Liver (tissue), 9 donors: ENCODE results near the gene NCS1. TPM values are rescaled to one million over a fixed set of nuclear protein-coding genes. Genes with fewer than 3 reads are reported as not detected.

Experiments
- DNase-seq: peaks from one replicate; pipeline ENCODE4 v3.0.0-alpha.2; 2017; ENCODE audit warnings: low spot score
- H3K27ac ChIP-seq, 2 donors: one replicate each; pipeline ENCODE4 v1.7.0; 2013; ENCODE audit warnings: inconsistent platforms in 2 of 2, low read length in 2 of 2, control low read depth in 1 of 2, low read depth in 1 of 2, mild to moderate bottlenecking in 1 of 2
- H3K27me3 ChIP-seq, 4 donors: one replicate each; pipeline versions ENCODE4 v1.6.1 to v1.7.0; 2013; ENCODE audit warnings: low read length in 3 of 4, inconsistent platforms in 1 of 4, mild to moderate bottlenecking in 1 of 4, moderate library complexity in 1 of 4; ENCODE audit not compliant: control insufficient read depth in 4 of 4, insufficient read depth in 4 of 4
- H3K36me3 ChIP-seq, 4 donors: one replicate each; pipeline versions ENCODE4 v1.6.1 to v1.7.0; 2013; ENCODE audit warnings: low read length in 3 of 4, mild to moderate bottlenecking in 3 of 4, low read depth in 1 of 4, moderate library complexity in 1 of 4; ENCODE audit not compliant: control insufficient read depth in 4 of 4, insufficient read depth in 3 of 4
- H3K4me1 ChIP-seq, 4 donors: one replicate each; pipeline versions ENCODE4 v1.6.1 to v1.7.0; 2013; ENCODE audit warnings: low read length in 3 of 4, mild to moderate bottlenecking in 3 of 4, moderate library complexity in 1 of 4; ENCODE audit not compliant: control insufficient read depth in 4 of 4, insufficient read depth in 4 of 4
- H3K4me3 ChIP-seq, 3 donors: one replicate each; pipeline versions ENCODE4 v1.6.1 to v1.7.0; 2013; ENCODE audit warnings: low read length in 3 of 3, control low read depth in 1 of 3, low read depth in 1 of 3, mild to moderate bottlenecking in 1 of 3
- H3K9ac ChIP-seq, 2 donors: one replicate each; pipeline ENCODE4 v1.7.0; 2013; ENCODE audit warnings: low read length in 2 of 2, mild to moderate bottlenecking in 2 of 2, moderate library complexity in 2 of 2, control low read depth in 1 of 2, low read depth in 1 of 2
- H3K9me3 ChIP-seq, 4 donors: one replicate each; pipeline versions ENCODE4 v1.6.1 to v1.7.0; 2013; ENCODE audit warnings: low read length in 3 of 4; ENCODE audit not compliant: control insufficient read depth in 4 of 4
- EGR1 ChIP-seq, 2 donors: IDR thresholded peaks; 2 replicates each; pipeline ENCODE4 v1.6.1; 2016 to 2018; ENCODE audit warnings: antibody characterized with exemption in 2 of 2, low read depth in 2 of 2
- FOXA1 ChIP-seq: IDR thresholded peaks from 2 replicates; pipeline ENCODE4 v1.6.1; 2016; ENCODE audit warnings: antibody characterized with exemption
- FOXA2 ChIP-seq: IDR thresholded peaks from 2 replicates; pipeline ENCODE4 v1.6.1; 2016; ENCODE audit warnings: antibody characterized with exemption
- GABPA ChIP-seq, 2 donors: IDR thresholded peaks in 1 of 2; conservative IDR thresholded peaks in 1 of 2; 2 replicates each; pipeline ENCODE4 v1.6.1; 2016; ENCODE audit warnings: antibody characterized with exemption in 2 of 2, mild to moderate bottlenecking in 1 of 2, moderate library complexity in 1 of 2
- HNF4A ChIP-seq, 2 donors: conservative IDR thresholded peaks; 2 replicates each; pipeline ENCODE4 v1.6.1; 2016; ENCODE audit warnings: antibody characterized with exemption in 2 of 2, mild to moderate bottlenecking in 2 of 2
- HNF4G ChIP-seq: IDR thresholded peaks from 2 replicates; pipeline ENCODE4 v1.6.1; 2016; ENCODE audit warnings: antibody characterized with exemption
- JUND ChIP-seq, 2 donors: IDR thresholded peaks; 2 replicates each; pipeline ENCODE4 v1.6.1; 2016; ENCODE audit warnings: antibody characterized with exemption in 2 of 2
- MAX ChIP-seq: IDR thresholded peaks from 2 replicates; pipeline ENCODE4 v1.6.1; 2016; ENCODE audit warnings: antibody characterized with exemption
- NR2F2 ChIP-seq: IDR thresholded peaks from 2 replicates; pipeline ENCODE4 v1.6.1; 2016; ENCODE audit warnings: antibody characterized with exemption
- RAD21 ChIP-seq, 2 donors: IDR thresholded peaks; 2 replicates each; pipeline ENCODE4 v1.6.1; 2016; ENCODE audit warnings: antibody characterized with exemption in 2 of 2, mild to moderate bottlenecking in 2 of 2
- RXRA ChIP-seq, 2 donors: IDR thresholded peaks; 2 replicates each; pipeline ENCODE4 v1.6.1; 2017 to 2018; ENCODE audit warnings: antibody characterized with exemption in 2 of 2, mild to moderate bottlenecking in 1 of 2
- SP1 ChIP-seq: IDR thresholded peaks from 2 replicates; pipeline ENCODE4 v1.6.1; 2018; ENCODE audit warnings: antibody characterized with exemption, mild to moderate bottlenecking
- TAF1 ChIP-seq: conservative IDR thresholded peaks from 2 replicates; pipeline ENCODE4 v1.6.1; 2016; ENCODE audit warnings: antibody characterized with exemption, mild to moderate bottlenecking
- YY1 ChIP-seq: IDR thresholded peaks from 2 replicates; pipeline ENCODE4 v1.6.1; 2016; ENCODE audit warnings: antibody characterized with exemption, mild to moderate bottlenecking
- ZBTB33 ChIP-seq: IDR thresholded peaks from 2 replicates; pipeline ENCODE4 v1.6.1; 2016; ENCODE audit warnings: antibody characterized with exemption
- whole genome bisulfite sequencing: extraction: QIAGEN DNeasy Blood & Tissue Kit; methylation state at CpG from one replicate; pipeline ENCODE4 v1.1.7; 2013; 5-methylcytosine and 5-hydroxymethylcytosine counted together
- polyA plus RNA-seq, 2 donors: library from polyadenylated mRNA; stranded (reverse) in 1 of 2; unstranded in 1 of 2; fragments of 200-250 nt in 1 of 2; fragments of >200 nt in 1 of 2; fragmentation: Nextera tagmentation in 1 of 2; extraction: Ambion mirVana in 1 of 2; gene quantifications; one replicate each; pipeline versions ENCODE4 v1.2.1 to v1.2.3, GENCODE V29; 2013 to 2015
- total RNA-seq, 2 donors: library from RNA; depleted of rRNA; stranded (reverse); fragments of >200 nt; gene quantifications; one replicate each; pipeline ENCODE4 v1.2.3, GENCODE V29; 2014
- TF ChIP-seq, protein P1 (sequence below): IDR thresholded peaks from 2 replicates; pipeline ENCODE4 v1.6.1; 2016; ENCODE audit warnings: antibody characterized with exemption
- donor health status: healthy.
- donor health status: healthy.
- donor health status: healthy.
- donor health status: healthy.
- donor health status: healthy.

The NCS1 gene
- total and polyA plus RNA-seq, 4 donors, result 0.35 to 2.5 (median 1.2) TPM

DNA sequence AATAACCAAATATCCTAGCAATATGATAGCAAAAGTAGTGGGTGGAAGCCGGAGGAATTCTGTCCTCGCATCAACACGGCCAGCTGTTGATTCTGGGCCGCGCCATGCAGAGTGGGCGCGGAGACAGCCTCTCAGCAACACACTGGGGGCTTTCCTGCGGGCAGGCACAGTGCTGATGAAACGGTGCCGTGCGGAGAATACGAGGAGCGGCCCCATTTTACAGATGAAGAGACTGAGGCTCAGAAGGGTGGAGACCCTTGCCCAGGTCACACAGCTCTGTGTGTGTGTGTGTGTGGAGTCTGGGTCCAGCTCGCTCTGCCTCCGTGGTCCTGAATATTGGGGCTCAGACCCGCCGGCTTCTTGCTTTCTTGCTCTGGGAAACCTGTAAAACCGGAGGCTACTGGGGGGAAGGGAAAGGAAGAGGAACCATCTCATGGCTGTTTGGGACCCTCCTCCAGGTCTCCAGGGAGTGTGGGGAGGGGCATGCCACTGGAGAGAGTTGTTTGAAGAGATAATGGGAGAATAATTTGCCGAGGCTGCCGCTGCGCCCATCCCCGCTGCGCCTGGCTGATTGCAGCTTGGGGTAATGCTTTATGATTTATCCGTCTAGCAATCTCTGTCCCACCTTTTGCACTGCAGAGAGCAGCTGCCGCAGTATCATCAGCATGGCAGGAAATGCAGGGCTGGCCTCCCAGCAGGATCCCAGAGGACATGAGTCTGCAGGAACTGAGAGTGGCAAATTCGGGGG, 36.6 kb downstream of the NCS1 start:
- 87% methylated on average over 26 of the region's 26 CpGs for WGBS

DNA sequence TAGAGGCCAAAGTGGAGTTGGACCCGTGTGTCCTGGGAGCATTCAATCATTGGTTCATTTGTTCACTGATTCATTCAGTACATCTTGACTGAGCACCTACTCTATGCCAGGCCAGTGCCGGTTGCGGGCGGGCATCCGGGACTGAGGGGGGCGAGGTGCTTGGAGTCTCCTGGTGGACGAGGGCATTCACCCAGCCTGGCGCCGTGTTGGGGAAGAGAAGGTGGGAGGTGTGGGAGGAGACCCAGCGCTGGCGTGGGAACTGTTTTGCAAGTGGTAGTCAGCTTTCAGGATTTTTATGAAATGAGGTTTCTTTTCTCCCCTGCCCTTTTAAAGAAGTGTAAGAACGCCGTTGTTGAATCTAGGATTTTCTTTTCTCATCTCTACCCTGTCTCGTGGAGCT, 37.2 kb downstream of the NCS1 start:
- Histone ChIP-seq H3K9me3 (no peaks in the 10 kb centered on the region), H3K4me1 (no peaks in the 10 kb centered on the region), H3K9ac (no peak overlapping the region), H3K27ac (no peak overlapping the region), H3K36me3 (no peaks in the 10 kb centered on the region), H3K4me3 (no peak overlapping the region), H3K27me3 (no peaks in the 10 kb centered on the region)
- TF ChIP-seq YY1 (no peak), FOXA1 (no peak), SP1 (no peak), NR2F2 (no peak), GABPA (IDR thresholded peaks at IDR 0.05 in 1 of 2, conservative IDR thresholded peaks at IDR 0.05 in 1 of 2) (no peak), ZBTB33 (no peak), FOXA2 (no peak), JUND (IDR thresholded peaks at IDR 0.05) (no peak), EGR1 (IDR thresholded peaks at IDR 0.05; ENCODE audit: low read depth in 2 of 2) (no peak), HNF4G (no peak)
- TF ChIP-seq, protein P1, sequence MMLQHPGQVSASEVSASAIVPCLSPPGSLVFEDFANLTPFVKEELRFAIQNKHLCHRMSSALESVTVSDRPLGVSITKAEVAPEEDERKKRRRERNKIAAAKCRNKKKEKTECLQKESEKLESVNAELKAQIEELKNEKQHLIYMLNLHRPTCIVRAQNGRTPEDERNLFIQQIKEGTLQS, result no peak
- DNase-seq, result no peak
- WGBS, result 84% methylated on average over 14 of the region's 14 CpGs

More for the DNA sequence above, 36.6 kb downstream of the NCS1 start:
- TF ChIP-seq SP1 (no peak), FOXA1 (no peak), MAX (no peak), RAD21 (IDR thresholded peaks at IDR 0.05) (no peak), GABPA (IDR thresholded peaks at IDR 0.05 in 1 of 2, conservative IDR thresholded peaks at IDR 0.05 in 1 of 2) (no peak), TAF1 (no peak), JUND (IDR thresholded peaks at IDR 0.05) (no peak), HNF4G (no peak), RXRA (IDR thresholded peaks at IDR 0.05) (no peak), NR2F2 (no peak), HNF4A (conservative IDR thresholded peaks at IDR 0.05) (no peak)
- TF ChIP-seq, protein P1, result no peak
- Histone ChIP-seq H3K36me3 (no peaks in the 10 kb centered on the region), H3K9ac (no peak overlapping the region), H3K4me3 (no peak overlapping the region), H3K27me3 (no peaks in the 10 kb centered on the region), H3K27ac (no peak overlapping the region), H3K4me1 (no peaks in the 10 kb centered on the region), H3K9me3 (no peaks in the 10 kb centered on the region)
- no peak for DNase-seq
